Chondrocyte (in vitro differentiated cells): Measurements from ENCODE around the gene SMS. TPM values are rescaled to one million over a fixed set of nuclear protein-coding genes. Genes with fewer than 3 reads are reported as not detected.

Source experiments
- DNase-seq: peaks from one replicate; pipeline ENCODE4 v3.0.0; 2021; ENCODE audit warnings: mixed read lengths, low spot score
- H3K27ac Mint-ChIP-seq: one replicate; pipeline ENCODE4 v1.8.0; 2021; ENCODE audit warnings: mild to moderate bottlenecking, moderate library complexity, mixed read lengths; ENCODE audit not compliant: unreplicated experiment
- H3K27me3 Mint-ChIP-seq: 2 replicates; pipeline ENCODE4 v1.8.0; 2021; ENCODE audit warnings: low read depth, mixed read lengths
- H3K36me3 Mint-ChIP-seq: 2 replicates; pipeline ENCODE4 v1.8.0; 2021; ENCODE audit warnings: low read depth, mixed read lengths
- H3K4me1 Mint-ChIP-seq: 2 replicates; pipeline ENCODE4 v1.8.0; 2021; ENCODE audit warnings: low read depth, mild to moderate bottlenecking, mixed read lengths
- H3K4me3 Mint-ChIP-seq: one replicate; pipeline ENCODE4 v1.8.0; 2021; ENCODE audit warnings: mild to moderate bottlenecking, moderate library complexity, mixed read lengths; ENCODE audit not compliant: unreplicated experiment
- H3K9me3 Mint-ChIP-seq: 2 replicates; pipeline ENCODE4 v1.8.0; 2021; ENCODE audit warnings: low read depth, mixed read lengths
- CTCF ChIP-seq: fragments of 200-600 bp; sonication (generic); IDR thresholded peaks from 2 replicates; pipeline ENCODE4 v1.5.0; 2021; ENCODE audit warnings: antibody characterized with exemption, mild to moderate bottlenecking, moderate library complexity
- total RNA-seq: library from RNA; stranded (reverse); gene quantifications from 3 replicates; pipeline ENCODE4 v1.2.1, GENCODE V29; 2021

SMS gene
- total RNA-seq, 1 donor from 2014 or later: 131 TPM

GRCh38 chrX:21956783-21957182 lies 16.3 kb downstream of the SMS start:
- Mint-ChIP-seq H3K9me3 (no peaks in the 10 kb centered on the region), H3K27ac (no peak overlapping the region), H3K4me3 (no peak overlapping the region), H3K36me3 (no peaks in the 10 kb centered on the region), H3K4me1 (peaks cover 63% of the 10 kb centered on the region), H3K27me3 (no peaks in the 10 kb centered on the region)
- DNase-seq: no peak
- TF ChIP-seq CTCF: no peak

- no peak for TF ChIP-seq CTCF
- DNase-seq: no peak
- no peaks in the 10 kb centered on the region for H3K36me3 Mint-ChIP-seq
- H3K4me1 Mint-ChIP-seq: peaks cover 66% of the 10 kb centered on the region
- H3K9me3 Mint-ChIP-seq: no peaks in the 10 kb centered on the region
- H3K27ac Mint-ChIP-seq: no peak overlapping the region
- H3K27me3 Mint-ChIP-seq: no peaks in the 10 kb centered on the region
- no peak overlapping the region for H3K4me3 Mint-ChIP-seq
These were observed 17.7 kb downstream of the SMS start for GRCh38 chrX:21958187-21958586.

GRCh38 chrX:21958916-21959315 lies 18.4 kb downstream of the SMS start:
- TF ChIP-seq CTCF: no peak
- no peak overlapping the region for H3K4me3 Mint-ChIP-seq
- no peak for DNase-seq

GRCh38 chrX:21959362-21960051 lies 19.0 kb downstream of the SMS start:
- Mint-ChIP-seq H3K4me1 (peaks cover 66% of the 10 kb centered on the region), H3K27me3 (no peaks in the 10 kb centered on the region), H3K9me3 (no peaks in the 10 kb centered on the region), H3K27ac (peak overlapping the region; percentile 6), H3K36me3 (no peaks in the 10 kb centered on the region), H3K4me3 (no peak overlapping the region)
- DNase-seq: no peak
- no peak for TF ChIP-seq CTCF

More at GRCh38 chrX:21958916-21959315, 18.4 kb downstream of the SMS start:
- Mint-ChIP-seq H3K27me3 (no peaks in the 10 kb centered on the region), H3K27ac (no peak overlapping the region), H3K9me3 (no peaks in the 10 kb centered on the region), H3K4me1 (peaks cover 66% of the 10 kb centered on the region), H3K36me3 (no peaks in the 10 kb centered on the region)

GRCh38 chrX:21960569-21961541 lies 20.3 kb downstream of the SMS start:
- Mint-ChIP-seq H3K27me3 (no peaks in the 10 kb centered on the region), H3K27ac (peak overlapping the region; percentile 79), H3K9me3 (no peaks in the 10 kb centered on the region), H3K4me3 (no peak overlapping the region), H3K36me3 (no peaks in the 10 kb centered on the region), H3K4me1 (peaks cover 60% of the 10 kb centered on the region)
- no peak for DNase-seq
- TF ChIP-seq CTCF: no peak
